ENCODE results near the gene RAMAC. TPM values are rescaled to one million over a fixed set of nuclear protein-coding genes. Genes with fewer than 3 reads are reported as not detected.

RAMAC gene
- total and polyA plus RNA-seq, 2 of the 4 experiments (the other 2 are of a cell fraction): 23.6 to 29.6 TPM

DNA sequence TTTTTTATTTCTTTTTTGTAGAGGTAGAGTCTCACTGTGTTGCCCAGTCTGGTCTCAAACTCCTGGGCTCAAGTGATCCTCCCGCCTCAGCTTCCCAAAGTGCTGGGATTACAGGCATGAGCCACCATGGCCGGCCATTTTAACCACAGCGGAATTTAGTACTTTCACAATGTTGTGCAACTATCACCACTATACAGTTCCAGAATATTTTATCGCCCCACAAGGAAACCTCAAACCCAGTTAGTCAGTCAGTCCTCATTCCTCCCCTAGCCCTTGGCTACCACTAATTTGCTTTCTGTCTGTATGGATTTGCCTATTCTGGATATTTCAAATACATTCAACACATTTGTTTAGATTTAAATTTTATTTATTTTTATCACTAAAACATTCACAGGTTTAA lies 17.9 kb upstream of the RAMAC start:
- H3K9me1 ChIP-seq (ENCODE audit: insufficient read depth, low read length): no peaks in the 10 kb centered on the region
- no peaks in the 10 kb centered on the region for H3K79me1 ChIP-seq (ENCODE audit: low read depth in 1 of 2, low read length in 2 of 2)
- no peaks in the 10 kb centered on the region for H3K9me3 ChIP-seq (ENCODE audit: control insufficient read depth, insufficient read depth, low read length)
- H2AK9ac ChIP-seq (replicated peaks; ENCODE audit: low read depth, low read length, poor library complexity): no peak overlapping the region
- in situ Hi-C loops (cut with MboI; ENCODE audit: low sequenced_read_pairs): no loop called here
- H3K56ac ChIP-seq (ENCODE audit: extremely low read depth, insufficient read depth, low read length): no peak overlapping the region
- no peak overlapping the region for H3K27ac ChIP-seq (ENCODE audit: insufficient read depth, low read length)
- no peaks in the 10 kb centered on the region; the same call in 1 of the 2 replicates for H3K27me3 ChIP-seq (ENCODE audit: control insufficient read depth, insufficient read depth, low read length)
- no peak overlapping the region for H3K9ac ChIP-seq (ENCODE audit: low read depth, low read length)
- H2BK120ac ChIP-seq (ENCODE audit: low read depth, low read length): no peak overlapping the region
- no peak overlapping the region for H2AFZ ChIP-seq (replicated peaks; ENCODE audit: low read length, poor library complexity)
- dilution Hi-C loops (cut with HindIII; ENCODE audit: low sequenced_read_pairs, unreplicated experiment): no loop called here
- POLR2A ChIA-PET (ENCODE audit: unreplicated experiment): no interaction called here
- CTCF ChIA-PET: no interaction called here
- no peak overlapping the region for H4K8ac ChIP-seq (ENCODE audit: low read depth in 2 of 2, low read length in 2 of 2)
- H3K18ac ChIP-seq (ENCODE audit: low read depth, low read length): no peak overlapping the region
- no peak overlapping the region for H4K91ac ChIP-seq (ENCODE audit: insufficient read depth, low read depth, low read length)
- H2AK5ac ChIP-seq (ENCODE audit: low read depth, low read length): no peak overlapping the region
- intact Hi-C loops (cut with micrococcal nuclease): no loop called here
- H4K5ac ChIP-seq (ENCODE audit: low read depth, low read length): no peak overlapping the region
- no peaks in the 10 kb centered on the region for H3K36me3 ChIP-seq (ENCODE audit: control insufficient read depth, insufficient read depth, low read length)
- no peaks in the 10 kb centered on the region for H4K20me1 ChIP-seq (ENCODE audit: insufficient read depth, low read length)
- no peak overlapping the region for H3K4me2 ChIP-seq (ENCODE audit: low read depth, low read length)
- H2BK5ac ChIP-seq (ENCODE audit: low read depth, low read length, poor library complexity, severe bottlenecking): no peak overlapping the region
- H3K23ac ChIP-seq (ENCODE audit: low read depth, low read length): no peak overlapping the region
- ATAC-seq (ENCODE audit: low read depth) (no peak), DNase-seq (no peak)
- no peak overlapping the region for H3K4me3 ChIP-seq (ENCODE audit: insufficient read depth, low read depth, low read length)
- no peaks in the 10 kb centered on the region for H3K4me1 ChIP-seq (ENCODE audit: control insufficient read depth, insufficient read depth, low read length)
- no peak overlapping the region for H2BK15ac ChIP-seq (ENCODE audit: low read depth, low read length)
- BruUV-seq (replicated peaks): no TSS peak
- H2BK20ac ChIP-seq (ENCODE audit: low read depth, low read length): no peak overlapping the region
- H3K4ac ChIP-seq (ENCODE audit: low read depth, low read length): no peak overlapping the region
- 80% methylated on average over 1 of the region's 4 CpGs; no CpG with 5 or more reads in 1 of the 2 experiments for WGBS, 2 experiments (ENCODE audit: extremely low coverage in 2 of 2, insufficient read length in 1 of 2)
- H3K14ac ChIP-seq (replicated peaks; ENCODE audit: low read depth, low read length): no peak overlapping the region
- TF ChIP-seq CEBPB (IDR thresholded peaks at IDR 0.05; ENCODE audit: low read depth, low read length) (peak; percentile 63), RAD21 (IDR thresholded peaks at IDR 0.05; ENCODE audit: low read length) (no peak)
